GM23248 (cell line): ENCODE measurements around the gene ZNF778.

Source experiments
- EZH2 ChIP-seq: fragments of 200-600 bp; sonication (generic); IDR thresholded peaks from 2 replicates; pipeline ENCODE4 v1.6.1; 2018; ENCODE audit warnings: antibody characterized with exemption, mild to moderate bottlenecking; ENCODE audit not compliant: insufficient read depth, poor library complexity, severe bottlenecking
- EZH2phosphoT487 ChIP-seq: fragments of 200-600 bp; sonication (generic); IDR thresholded peaks from 2 replicates; pipeline ENCODE4 v1.6.1; 2018; ENCODE audit warnings: antibody characterized with exemption, moderate library complexity, mild to moderate bottlenecking, low read depth; ENCODE audit not compliant: insufficient read depth

GRCh38 chr16:89217138-89217387 lies 440 bp upstream of the ZNF778 start:
- TF ChIP-seq EZH2 (no peak), EZH2phosphoT487 (no peak)
